Left ventricle myocardium inferior (tissue), 1 donor: Measurements from ENCODE around the gene PCBP3. TPM values are rescaled to one million over a fixed set of nuclear protein-coding genes. Genes with fewer than 3 reads are reported as not detected.

ENCODE experiments used
- DNase-seq: peaks from one replicate; pipeline ENCODE4 v3.0.0-alpha.2; 2020
- H3K27ac ChIP-seq: fragments of 200-600 bp; replicated peaks from 2 replicates; pipeline ENCODE4 v1.8.0; 2021
- H3K27me3 ChIP-seq: fragments of 200-600 bp; 2 replicates; pipeline ENCODE4 v1.8.0; 2021; ENCODE audit warnings: low read depth
- H3K36me3 ChIP-seq: fragments of 200-600 bp; 2 replicates; pipeline ENCODE4 v1.8.0; 2021
- H3K4me1 ChIP-seq: fragments of 200-600 bp; 2 replicates; pipeline ENCODE4 v1.8.0; 2021
- H3K4me3 ChIP-seq: fragments of 200-600 bp; 2 replicates; pipeline ENCODE4 v1.8.0; 2021; ENCODE audit warnings: mild to moderate bottlenecking, moderate library complexity
- H3K9me3 ChIP-seq: fragments of 200-600 bp; replicated peaks from 2 replicates; pipeline ENCODE4 v1.8.0; 2021
- intact Hi-C: fragments of 100-400 bp; cut with micrococcal nuclease; formaldehyde crosslinking; loops from one replicate; pipeline ENCODE4 v1.11.0; 2022
- total RNA-seq: library from RNA; stranded (reverse); fragmentation: NEBNext Ultra II Directional; extraction: Animal tissue kit (Norgen Biotek cat#: 25700); gene quantifications from one replicate; pipeline ENCODE4 v1.2.1, GENCODE V29; 2021
- TF ChIP-seq, protein P1 (sequence below): fragments of 200-600 bp; IDR thresholded peaks from 2 replicates; pipeline ENCODE4 v1.8.0; 2021; ENCODE audit warnings: antibody characterized with exemption, mild to moderate bottlenecking, borderline replicate concordance
- donor health status: DM: no; HTN: yes; CAD: no; lungs with severe emphysema.

The PCBP3 gene
- total RNA-seq, 1 donor from 2014 or later = 2.9 TPM

DNA sequence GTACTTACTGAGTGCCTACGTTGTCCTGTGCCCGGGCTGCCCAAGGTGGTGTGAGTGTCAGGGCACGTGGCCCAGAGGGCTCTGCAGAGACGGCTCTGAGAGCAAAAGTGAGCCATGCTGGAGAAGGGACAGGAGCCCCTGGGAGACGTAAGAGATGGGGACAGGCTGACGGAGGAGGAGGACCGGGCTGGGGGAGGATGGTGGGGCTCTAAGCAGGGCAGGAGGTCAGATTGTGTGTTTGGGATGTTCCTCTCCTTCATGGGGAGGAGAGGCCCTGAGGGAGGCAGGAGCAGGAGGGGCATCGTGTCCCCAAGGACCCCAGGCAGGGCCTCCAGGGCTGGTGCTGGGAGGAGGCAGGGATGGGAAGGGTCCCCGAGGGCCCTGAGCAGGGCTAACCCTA, 158.9 kb downstream of the PCBP3 start:
- Histone ChIP-seq H3K27ac (no peak overlapping the region), H3K4me3 (no peak overlapping the region), H3K36me3 (no peaks in the 10 kb centered on the region), H3K27me3 (no peaks in the 10 kb centered on the region), H3K9me3 (no peaks in the 10 kb centered on the region), H3K4me1 (no peaks in the 10 kb centered on the region)
- intact Hi-C loops = no loop called here
- no peak for DNase-seq
- TF ChIP-seq, protein P1, sequence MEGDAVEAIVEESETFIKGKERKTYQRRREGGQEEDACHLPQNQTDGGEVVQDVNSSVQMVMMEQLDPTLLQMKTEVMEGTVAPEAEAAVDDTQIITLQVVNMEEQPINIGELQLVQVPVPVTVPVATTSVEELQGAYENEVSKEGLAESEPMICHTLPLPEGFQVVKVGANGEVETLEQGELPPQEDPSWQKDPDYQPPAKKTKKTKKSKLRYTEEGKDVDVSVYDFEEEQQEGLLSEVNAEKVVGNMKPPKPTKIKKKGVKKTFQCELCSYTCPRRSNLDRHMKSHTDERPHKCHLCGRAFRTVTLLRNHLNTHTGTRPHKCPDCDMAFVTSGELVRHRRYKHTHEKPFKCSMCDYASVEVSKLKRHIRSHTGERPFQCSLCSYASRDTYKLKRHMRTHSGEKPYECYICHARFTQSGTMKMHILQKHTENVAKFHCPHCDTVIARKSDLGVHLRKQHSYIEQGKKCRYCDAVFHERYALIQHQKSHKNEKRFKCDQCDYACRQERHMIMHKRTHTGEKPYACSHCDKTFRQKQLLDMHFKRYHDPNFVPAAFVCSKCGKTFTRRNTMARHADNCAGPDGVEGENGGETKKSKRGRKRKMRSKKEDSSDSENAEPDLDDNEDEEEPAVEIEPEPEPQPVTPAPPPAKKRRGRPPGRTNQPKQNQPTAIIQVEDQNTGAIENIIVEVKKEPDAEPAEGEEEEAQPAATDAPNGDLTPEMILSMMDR = no peak

DNA sequence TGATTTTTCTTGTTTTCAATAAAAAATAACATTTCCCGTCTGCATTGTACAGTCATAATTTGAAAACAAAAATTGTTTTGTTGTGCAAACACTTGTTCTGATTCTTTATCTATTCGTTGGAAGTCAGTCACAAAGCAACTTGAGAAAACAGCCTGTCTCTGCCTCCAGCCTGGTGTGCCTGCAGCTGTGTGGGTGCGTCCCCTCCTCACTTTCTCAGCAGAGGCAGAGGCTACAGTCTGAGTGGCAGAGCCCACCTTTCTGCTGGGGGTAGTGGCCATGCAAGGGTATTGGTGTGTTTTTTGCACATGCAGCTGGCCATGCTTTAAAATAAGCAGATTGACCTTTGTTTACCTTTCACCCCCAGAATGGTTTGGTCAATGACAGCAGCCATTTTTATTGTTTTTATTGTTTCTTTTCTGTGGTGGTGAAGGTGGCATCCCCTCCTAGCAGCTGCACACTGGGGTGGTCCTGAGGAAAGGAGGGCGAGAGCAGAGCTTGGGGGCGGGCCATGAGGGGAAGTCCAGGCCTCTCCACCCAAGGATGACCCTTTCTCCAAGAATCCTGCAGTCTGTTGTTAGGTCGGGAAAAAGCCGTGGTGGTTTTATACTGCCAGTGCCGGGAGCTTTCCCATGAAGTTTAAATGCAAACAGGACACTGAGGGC, 159.6 kb downstream of the PCBP3 start:
- H3K4me3 ChIP-seq = no peak overlapping the region
- H3K27ac ChIP-seq = no peak overlapping the region
- intact Hi-C loops = no loop called here
- no peak for DNase-seq
- no peaks in the 10 kb centered on the region for H3K36me3 ChIP-seq
- H3K9me3 ChIP-seq = no peaks in the 10 kb centered on the region
- no peaks in the 10 kb centered on the region for H3K4me1 ChIP-seq
- TF ChIP-seq, protein P1 = no peak
- no peaks in the 10 kb centered on the region for H3K27me3 ChIP-seq

DNA sequence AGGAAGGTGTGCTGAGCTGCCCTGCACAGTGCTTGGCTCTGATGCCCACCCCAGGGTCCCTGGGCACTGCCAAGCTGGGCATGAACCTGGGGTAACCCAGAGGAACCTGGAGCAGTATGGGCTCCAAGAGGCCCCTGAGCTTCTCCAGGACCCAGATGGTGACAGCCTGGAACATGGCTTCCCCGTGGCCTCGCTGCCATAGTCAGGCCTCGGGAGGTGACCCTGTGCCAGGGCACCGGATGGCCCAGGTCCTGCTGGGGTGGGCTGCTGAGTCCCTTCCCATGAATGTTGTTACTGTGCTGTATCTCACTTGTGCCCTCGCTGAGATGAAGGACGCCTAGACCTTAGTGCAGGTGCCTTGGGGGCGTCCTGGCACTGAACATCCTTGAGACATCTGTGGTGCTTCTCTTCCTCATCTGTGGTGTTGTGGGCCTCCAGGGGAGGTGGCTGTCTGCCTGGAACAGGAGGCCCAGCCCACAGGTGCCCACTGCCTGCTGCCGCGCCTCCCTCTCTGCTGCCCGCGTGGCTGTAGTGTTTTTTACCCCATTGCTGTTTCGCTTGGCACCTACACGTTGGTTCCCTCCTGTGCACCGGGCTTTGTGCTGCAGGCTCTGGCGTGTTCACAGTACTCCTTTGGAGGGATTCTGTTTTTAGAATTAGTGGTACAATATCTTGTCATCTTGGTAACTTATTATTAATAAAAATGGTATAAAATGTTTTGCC, 160.3 kb downstream of the PCBP3 start:
- Histone ChIP-seq H3K36me3 (no peaks in the 10 kb centered on the region), H3K27me3 (no peaks in the 10 kb centered on the region), H3K27ac (no peak overlapping the region), H3K9me3 (peaks cover 3% of the 10 kb centered on the region), H3K4me1 (no peaks in the 10 kb centered on the region), H3K4me3 (no peak overlapping the region)
- TF ChIP-seq, protein P1 = no peak
- DNase-seq = no peak
- intact Hi-C loops = no loop called here

DNA sequence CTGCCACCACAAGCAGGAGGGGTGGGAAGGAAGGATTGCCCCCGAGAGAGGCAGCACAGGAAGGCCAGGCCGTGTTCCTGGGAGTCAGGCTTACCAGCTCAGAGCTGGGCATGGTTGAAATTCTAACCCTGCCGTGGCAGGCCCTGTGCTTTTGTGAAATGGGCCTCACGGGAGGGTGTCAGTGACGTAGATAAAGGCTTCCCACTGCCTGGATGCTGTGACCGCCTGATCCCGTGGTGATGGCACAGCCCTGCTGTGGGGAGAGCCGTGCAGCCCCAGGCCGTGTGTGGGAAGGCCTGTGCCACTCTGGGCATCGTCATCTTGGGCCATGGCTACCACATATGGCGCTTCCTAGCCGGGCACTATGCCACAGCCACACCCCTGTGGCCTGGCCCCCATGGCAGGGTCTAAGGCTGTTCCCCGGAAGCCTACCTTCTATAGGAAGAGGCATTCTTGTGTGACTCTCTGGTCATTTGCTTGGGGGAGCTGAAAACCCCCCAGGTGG, 161.3 kb downstream of the PCBP3 start:
- intact Hi-C loops = no loop called here
- Histone ChIP-seq H3K27me3 (no peaks in the 10 kb centered on the region), H3K36me3 (no peaks in the 10 kb centered on the region), H3K9me3 (peaks cover 3% of the 10 kb centered on the region), H3K27ac (no peak overlapping the region), H3K4me3 (no peak overlapping the region), H3K4me1 (no peaks in the 10 kb centered on the region)
- no peak for DNase-seq
- TF ChIP-seq, protein P1 = no peak

DNA sequence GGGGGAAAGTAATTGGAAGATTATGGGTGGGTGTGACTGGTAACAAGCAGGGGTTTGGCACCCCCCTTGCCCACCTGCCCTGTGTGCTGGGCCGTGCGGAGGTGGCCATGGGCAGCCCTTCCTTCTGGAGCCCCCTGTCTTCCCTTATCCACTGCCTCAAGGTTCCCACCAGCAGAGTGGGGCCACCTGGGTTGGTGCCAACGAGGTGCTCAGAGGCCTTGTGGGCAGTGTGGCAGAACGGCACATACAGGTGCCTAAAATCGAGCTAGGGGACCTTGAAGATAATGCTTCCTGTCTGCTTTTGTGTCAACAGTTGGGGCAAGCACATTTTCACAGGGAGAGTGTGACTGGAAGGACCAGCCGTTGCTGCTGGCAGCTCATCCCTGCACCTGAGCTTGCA, 161.8 kb downstream of the PCBP3 start:
- H3K4me3 ChIP-seq = no peak overlapping the region
- H3K4me1 ChIP-seq = no peaks in the 10 kb centered on the region
- H3K36me3 ChIP-seq = no peaks in the 10 kb centered on the region
- peaks cover 3% of the 10 kb centered on the region for H3K9me3 ChIP-seq
- DNase-seq = no peak
- TF ChIP-seq, protein P1 = no peak
- intact Hi-C loops = no loop called here
- no peaks in the 10 kb centered on the region for H3K27me3 ChIP-seq
- H3K27ac ChIP-seq = no peak overlapping the region
